ENCODE measurements around the gene TSPAN8.

GRCh38 chr12:71124835-71125460, 32.9 kb downstream of the TSPAN8 start:
- no peak for TF ChIP-seq CTCF (IDR thresholded peaks at IDR 0.05)
- TF ChIP-seq POLR2A (IDR thresholded peaks at IDR 0.05): no peak
